Measurements from ENCODE around the gene GDPD5.

GDPD5 gene

GRCh38 chr11:75525433-75526191 lies at the start of gene GDPD5:
TSS of gene GDPD5 (minus strand) at chr11:75525941. CDS start at chr11:75477735, 48,206 bp downstream.
- Mint-ChIP-seq H3K4me3 (peak within 1 kb of the TSS; percentile 71), H3K4me1 (peaks cover 22% of the 10 kb centered on the region), H3K27ac (no peak within 1 kb of the TSS), H3K27me3 (peaks cover 9% of the 10 kb centered on the region), H3K36me3 (ENCODE audit: low read depth) (no peaks in the 10 kb centered on the region), H3K9me3 (no peaks in the 10 kb centered on the region)
- peak; percentile 78 for DNase-seq
- peak; percentile 81 for ATAC-seq

GRCh38 chr11:75574698-75575602 lies 49.2 kb upstream of the GDPD5 start:
- no peaks in the 10 kb centered on the region for H3K36me3 Mint-ChIP-seq (ENCODE audit: low read depth)

GRCh38 chr11:75572744-75573143 lies 47.0 kb upstream of the GDPD5 start:
- peaks cover 7% of the 10 kb centered on the region for H3K36me3 Mint-ChIP-seq (ENCODE audit: low read depth)
- H3K27ac Mint-ChIP-seq: no peak overlapping the region

More at GRCh38 chr11:75574698-75575602, 49.2 kb upstream of the GDPD5 start:
- Mint-ChIP-seq H3K27me3 (no peaks in the 10 kb centered on the region), H3K4me1 (peaks cover 9% of the 10 kb centered on the region), H3K27ac (no peak overlapping the region), H3K9me3 (no peaks in the 10 kb centered on the region), H3K4me3 (no peak overlapping the region)
- ATAC-seq (no peak), DNase-seq (no peak)

GRCh38 chr11:75571625-75572024 lies 45.9 kb upstream of the GDPD5 start:
- Mint-ChIP-seq H3K27ac (no peak overlapping the region), H3K9me3 (no peaks in the 10 kb centered on the region), H3K4me1 (peaks cover 6% of the 10 kb centered on the region), H3K36me3 (ENCODE audit: low read depth) (peaks cover 11% of the 10 kb centered on the region), H3K27me3 (no peaks in the 10 kb centered on the region), H3K4me3 (no peak overlapping the region)
- ATAC-seq (no peak), DNase-seq (no peak)

More at GRCh38 chr11:75572744-75573143, 47.0 kb upstream of the GDPD5 start:
- ATAC-seq (no peak), DNase-seq (no peak)
- Mint-ChIP-seq H3K4me3 (no peak overlapping the region), H3K27me3 (no peaks in the 10 kb centered on the region), H3K4me1 (peaks cover 9% of the 10 kb centered on the region), H3K9me3 (no peaks in the 10 kb centered on the region)

GRCh38 chr11:75570559-75571139 lies 44.9 kb upstream of the GDPD5 start:
- Mint-ChIP-seq H3K36me3 (ENCODE audit: low read depth) (peaks cover 11% of the 10 kb centered on the region), H3K27ac (no peak overlapping the region)
- no peak for DNase-seq

GRCh38 chr11:75568616-75569219 lies 43.0 kb upstream of the GDPD5 start:
- Mint-ChIP-seq H3K36me3 (ENCODE audit: low read depth) (peaks cover 11% of the 10 kb centered on the region), H3K27ac (no peak overlapping the region), H3K27me3 (no peaks in the 10 kb centered on the region), H3K9me3 (no peaks in the 10 kb centered on the region), H3K4me3 (no peak overlapping the region), H3K4me1 (peaks cover 17% of the 10 kb centered on the region)
- no peak for DNase-seq
- ATAC-seq: no peak

More at GRCh38 chr11:75570559-75571139, 44.9 kb upstream of the GDPD5 start:
- Mint-ChIP-seq H3K27me3 (no peaks in the 10 kb centered on the region), H3K4me3 (no peak overlapping the region), H3K9me3 (no peaks in the 10 kb centered on the region), H3K4me1 (peaks cover 5% of the 10 kb centered on the region)
- no peak for ATAC-seq

GRCh38 chr11:75567971-75568370 lies 42.2 kb upstream of the GDPD5 start:
- no peak overlapping the region for H3K4me3 Mint-ChIP-seq
- peaks cover 11% of the 10 kb centered on the region for H3K36me3 Mint-ChIP-seq (ENCODE audit: low read depth)
- no peak for DNase-seq
- no peaks in the 10 kb centered on the region for H3K27me3 Mint-ChIP-seq
- H3K4me1 Mint-ChIP-seq: peaks cover 23% of the 10 kb centered on the region
- ATAC-seq: no peak
- H3K27ac Mint-ChIP-seq: no peak overlapping the region
- no peaks in the 10 kb centered on the region for H3K9me3 Mint-ChIP-seq

GRCh38 chr11:75566763-75567279 lies 41.1 kb upstream of the GDPD5 start:
- Mint-ChIP-seq H3K4me1 (peaks cover 28% of the 10 kb centered on the region), H3K27me3 (no peaks in the 10 kb centered on the region), H3K27ac (no peak overlapping the region), H3K9me3 (no peaks in the 10 kb centered on the region), H3K4me3 (no peak overlapping the region), H3K36me3 (ENCODE audit: low read depth) (peaks cover 14% of the 10 kb centered on the region)
- DNase-seq: no peak
- no peak for ATAC-seq

GRCh38 chr11:75565916-75566762 lies 40.4 kb upstream of the GDPD5 start:
- H3K27ac Mint-ChIP-seq: no peak overlapping the region
- H3K4me3 Mint-ChIP-seq: no peak overlapping the region
- no peaks in the 10 kb centered on the region for H3K27me3 Mint-ChIP-seq
- peaks cover 14% of the 10 kb centered on the region for H3K36me3 Mint-ChIP-seq (ENCODE audit: low read depth)
- H3K4me1 Mint-ChIP-seq: peaks cover 34% of the 10 kb centered on the region
- ATAC-seq (no peak), DNase-seq (no peak)
- H3K9me3 Mint-ChIP-seq: no peaks in the 10 kb centered on the region

GRCh38 chr11:75565221-75565814 lies 39.6 kb upstream of the GDPD5 start:
- H3K4me3 Mint-ChIP-seq: no peak overlapping the region
- ATAC-seq: no peak
- peaks cover 14% of the 10 kb centered on the region for H3K36me3 Mint-ChIP-seq (ENCODE audit: low read depth)
- no peak overlapping the region for H3K27ac Mint-ChIP-seq
- no peaks in the 10 kb centered on the region for H3K27me3 Mint-ChIP-seq
- H3K9me3 Mint-ChIP-seq: no peaks in the 10 kb centered on the region
- no peak for DNase-seq
- peaks cover 39% of the 10 kb centered on the region for H3K4me1 Mint-ChIP-seq

GRCh38 chr11:75563978-75564552 lies 38.3 kb upstream of the GDPD5 start:
- ATAC-seq: no peak
- Mint-ChIP-seq H3K4me1 (peaks cover 39% of the 10 kb centered on the region), H3K9me3 (no peaks in the 10 kb centered on the region), H3K4me3 (peak overlapping the region; percentile 97), H3K27ac (peak overlapping the region; percentile 97), H3K27me3 (no peaks in the 10 kb centered on the region), H3K36me3 (ENCODE audit: low read depth) (peaks cover 14% of the 10 kb centered on the region)
- no peak for DNase-seq

- ATAC-seq (no peak), DNase-seq (no peak)
- peak overlapping the region; percentile 97 for H3K27ac Mint-ChIP-seq
- H3K4me1 Mint-ChIP-seq: peaks cover 39% of the 10 kb centered on the region
- no peaks in the 10 kb centered on the region for H3K27me3 Mint-ChIP-seq
- no peaks in the 10 kb centered on the region for H3K9me3 Mint-ChIP-seq
- H3K36me3 Mint-ChIP-seq (ENCODE audit: low read depth): peaks cover 11% of the 10 kb centered on the region
- H3K4me3 Mint-ChIP-seq: peak overlapping the region; percentile 97
Measured at GRCh38 chr11:75563501-75563977, 37.8 kb upstream of the GDPD5 start.

Data from activated naive CD8-positive, alpha-beta T cell treated with anti-CD3 and anti-CD28 coated beads, Interleukin-2, amount 50 U/mL, for 24 hours (primary cell).